ENCODE data around the gene B9D2.

The B9D2 gene

GRCh38 chr19:41325947-41326706 lies 37.8 kb downstream of the B9D2 start:
- peak; percentile 25 for DNase-seq

DNA sequence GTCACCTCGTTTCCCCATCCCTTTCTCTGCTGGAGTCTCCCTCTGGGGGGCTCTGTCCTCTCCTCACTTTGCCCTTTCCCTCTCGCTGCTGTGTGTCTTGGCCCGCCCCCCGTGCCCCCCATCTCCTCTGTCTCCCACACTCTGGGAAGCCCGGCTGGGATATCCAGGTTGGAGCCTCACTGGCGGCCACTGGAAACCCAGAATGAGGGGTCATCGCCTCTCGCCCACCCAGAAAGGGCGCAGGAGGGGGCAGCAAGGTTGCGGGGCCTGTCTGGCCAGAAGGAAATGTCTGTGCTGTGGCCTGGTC lies 38.4 kb downstream of the B9D2 start:
- no peak for DNase-seq

DNA sequence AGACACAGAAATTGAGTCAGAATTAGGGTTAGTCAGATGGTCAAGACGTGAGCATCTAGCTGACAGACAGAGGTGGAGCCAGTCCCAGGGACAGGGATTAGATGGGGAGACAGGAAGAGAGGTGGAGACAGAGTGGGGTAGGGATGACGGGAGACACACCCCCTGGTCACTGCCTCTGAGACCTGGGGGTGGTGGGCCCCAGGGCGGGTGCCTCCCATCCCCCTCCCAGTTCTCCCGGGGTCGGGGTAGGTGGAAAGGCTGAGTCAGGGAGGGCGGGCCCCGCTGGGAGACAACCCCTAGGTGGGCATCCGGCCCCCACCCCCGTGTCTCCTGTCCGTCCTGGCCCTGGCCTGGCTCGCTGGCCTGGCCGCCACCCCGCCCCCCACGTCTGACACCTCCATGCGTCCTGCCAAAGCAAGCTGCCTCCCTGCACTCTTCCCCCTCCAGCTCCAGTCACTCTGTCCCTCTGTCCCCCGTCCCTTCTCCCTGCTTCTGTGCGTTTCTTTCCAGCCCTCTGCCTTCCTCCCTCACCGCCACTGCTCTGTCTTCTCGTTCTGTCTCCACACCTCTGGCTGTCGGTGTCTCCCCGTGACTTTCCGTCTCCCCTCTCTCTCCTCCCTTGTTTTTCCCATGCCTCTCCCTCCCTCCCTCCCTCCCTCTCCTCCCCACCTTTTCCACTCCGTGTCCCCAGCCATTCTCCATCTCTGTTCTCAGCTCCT lies 38.9 kb downstream of the B9D2 start:
- DNase-seq = peak; percentile 82

- no peak for DNase-seq
Measured at GRCh38 chr19:41324231-41324702, 39.7 kb downstream of the B9D2 start.

DNA sequence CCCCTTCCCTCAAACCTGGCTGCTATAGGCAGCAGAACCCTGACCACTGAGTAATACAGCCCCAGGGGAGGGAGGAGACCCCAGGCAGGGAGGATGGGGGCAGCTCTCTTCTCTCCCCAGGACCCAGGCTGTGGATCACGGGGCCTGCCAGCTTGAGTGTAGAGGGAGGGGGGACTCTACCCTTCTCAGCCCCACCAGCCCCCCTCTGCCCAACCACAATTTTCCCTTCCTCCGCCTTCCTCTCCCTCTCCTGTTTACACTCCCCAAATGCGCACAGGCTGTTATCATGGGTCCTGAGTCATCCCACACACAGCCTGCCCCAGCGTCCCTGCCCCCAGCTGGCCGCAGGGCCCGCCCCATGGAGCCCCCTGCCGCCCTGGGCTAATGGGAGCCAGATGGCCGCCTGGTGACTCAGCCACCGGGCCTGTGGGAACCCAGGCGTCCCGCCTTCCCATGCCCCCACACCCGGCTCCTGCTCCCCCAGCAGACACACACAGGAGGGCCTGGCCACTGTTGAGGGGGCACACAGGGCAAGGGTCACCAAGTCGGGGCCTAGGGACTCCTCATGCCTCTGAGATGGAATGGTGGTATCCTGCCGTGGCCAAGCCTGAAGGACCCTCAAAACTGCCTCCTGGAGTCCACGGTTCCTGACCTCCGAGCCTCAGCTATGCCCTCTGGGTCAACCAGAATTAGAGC lies 40.4 kb downstream of the B9D2 start:
- peak; percentile 93 for DNase-seq

GRCh38 chr19:41323023-41323422 lies 40.9 kb downstream of the B9D2 start:
- DNase-seq = peak; percentile 71

- no peak for DNase-seq
Measured at GRCh38 chr19:41322451-41322850, 41.5 kb downstream of the B9D2 start.

DNA sequence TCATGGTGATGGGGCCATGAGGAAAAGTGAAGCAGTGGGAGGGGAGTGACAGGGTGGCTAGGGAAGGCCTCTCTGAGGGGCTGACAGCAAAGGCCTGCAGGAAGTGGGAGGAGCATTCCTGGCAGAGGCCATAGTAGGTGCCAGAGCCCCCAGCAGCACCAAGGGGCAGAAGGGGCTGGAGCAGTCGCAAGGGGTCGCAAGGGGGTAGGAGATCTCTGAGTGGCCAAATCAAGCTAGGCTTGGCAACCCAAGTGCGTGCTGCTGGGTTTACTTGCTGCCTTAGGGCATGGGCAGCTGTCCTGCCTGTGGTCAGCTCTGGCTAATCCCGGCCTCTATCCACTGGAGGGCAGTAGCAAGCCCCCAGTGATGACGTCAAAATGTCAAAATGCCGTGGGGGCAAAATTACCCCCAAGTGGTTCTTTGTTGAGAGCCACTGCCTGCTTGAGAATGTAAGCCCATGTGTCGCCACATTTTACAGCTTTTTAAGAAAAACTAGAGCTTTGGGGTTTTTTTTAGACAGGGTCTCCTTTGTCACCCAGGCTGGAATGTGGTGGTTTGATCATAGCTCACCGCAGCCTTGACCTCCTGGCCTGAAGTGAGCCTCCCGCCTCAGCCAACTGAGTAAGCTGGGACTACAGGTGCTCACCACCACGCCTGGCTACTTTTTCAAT lies 42.2 kb downstream of the B9D2 start:
- DNase-seq = peak; percentile 65

- DNase-seq = no peak
Measured at GRCh38 chr19:41321204-41321599, 42.7 kb downstream of the B9D2 start.

DNA sequence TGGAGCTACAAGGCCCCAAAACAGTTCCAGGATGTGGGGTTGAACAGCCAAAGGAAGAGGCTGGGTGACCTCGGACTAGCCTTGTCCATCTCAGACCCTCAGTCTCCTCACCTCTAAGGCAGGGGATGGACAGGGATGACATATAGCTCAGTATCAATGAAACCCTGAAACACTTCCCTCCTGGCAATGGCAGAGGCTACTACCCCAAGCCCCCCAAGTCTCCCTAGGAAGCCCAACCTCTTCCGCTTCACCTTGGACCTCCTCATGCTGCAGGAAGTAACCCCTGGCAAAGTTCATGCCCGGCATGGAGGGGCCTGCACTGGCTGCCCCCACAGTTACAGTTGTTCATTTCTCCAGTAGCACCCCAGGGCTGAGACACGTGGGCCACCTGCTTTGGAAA lies 43.4 kb downstream of the B9D2 start:
- no peak for DNase-seq

DNA sequence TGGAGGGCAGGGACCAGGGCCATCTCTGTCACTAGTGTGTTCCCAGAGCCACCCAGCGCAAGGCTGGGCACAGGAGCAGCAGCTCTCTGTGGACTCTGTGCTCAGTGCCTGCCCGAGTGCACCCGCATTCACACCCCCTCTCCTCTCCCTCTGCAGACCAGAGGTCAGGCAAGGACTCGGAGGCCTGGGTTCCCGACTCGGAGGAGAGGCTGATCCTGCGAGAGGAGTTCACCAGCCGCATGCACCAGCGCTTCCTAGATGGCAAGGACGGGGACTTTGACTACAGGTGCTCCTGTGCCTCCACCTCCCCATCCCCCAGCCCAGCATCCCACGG lies 43.8 kb downstream of the B9D2 start:
- DNase-seq = no peak

GRCh38 chr19:41319500-41320184 lies 44.3 kb downstream of the B9D2 start:
- no peak for DNase-seq

DNA sequence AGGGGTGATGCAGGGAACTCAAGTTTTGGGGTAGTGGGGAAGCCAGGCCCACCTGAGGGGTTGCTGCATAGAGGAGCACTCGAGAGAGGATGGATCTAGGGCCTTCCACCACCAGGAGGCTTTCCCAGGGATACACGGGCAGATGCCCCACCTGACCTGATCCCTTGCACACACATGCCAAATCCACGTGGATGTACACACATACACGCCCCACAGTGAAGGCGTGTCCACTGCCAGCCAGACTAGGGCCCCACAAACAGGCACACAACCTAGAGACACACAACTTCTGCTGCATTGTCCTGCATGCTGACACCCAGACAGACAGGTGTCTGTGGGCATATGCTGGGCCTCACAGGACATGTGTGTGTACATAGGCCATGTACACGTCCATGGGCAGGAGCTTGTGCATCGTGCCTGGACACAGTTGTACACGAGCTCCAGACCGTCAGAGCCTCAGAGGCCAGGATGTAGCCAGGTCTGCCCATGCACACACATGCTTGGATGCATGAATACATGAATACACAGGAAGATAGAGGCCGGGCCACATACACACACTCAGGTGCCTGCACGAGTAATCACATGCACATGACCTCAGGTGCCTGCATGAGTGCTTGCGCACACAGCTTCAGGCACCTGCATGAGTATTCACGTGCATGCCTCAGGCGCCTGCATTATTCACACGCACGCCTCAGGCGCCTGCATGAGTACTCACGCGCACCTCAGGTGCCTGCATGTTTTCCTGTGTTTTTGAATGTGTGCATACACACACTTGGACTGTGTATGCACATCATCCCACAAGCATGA lies 45.1 kb downstream of the B9D2 start:
- no peak for DNase-seq

GRCh38 chr19:41316306-41316920 lies 47.5 kb downstream of the B9D2 start:
- DNase-seq = no peak

DNA sequence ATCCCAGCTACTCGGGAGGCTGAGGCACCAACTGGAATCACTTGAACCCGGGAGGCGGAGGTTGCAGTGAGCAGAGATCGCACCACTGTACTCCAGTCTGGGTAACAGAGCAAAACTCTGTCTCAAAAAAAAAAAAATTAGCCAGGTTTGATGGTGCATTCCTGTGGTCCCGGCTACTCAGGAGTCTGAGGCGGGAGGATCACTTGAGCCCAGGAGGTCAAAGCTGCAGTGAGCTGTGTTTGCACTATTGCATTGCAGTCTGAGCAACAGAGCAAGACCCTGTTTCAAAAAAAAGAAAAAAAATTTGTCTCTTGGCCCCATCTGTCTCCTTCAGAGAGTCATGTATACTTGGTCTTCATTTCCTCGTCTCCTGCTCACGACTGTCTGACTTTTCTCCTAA lies 52.3 kb downstream of the B9D2 start:
- DNase-seq = no peak

GRCh38 chr19:41311072-41311471 lies 52.9 kb downstream of the B9D2 start:
- DNase-seq = no peak

GRCh38 chr19:41310033-41310831 lies 53.7 kb downstream of the B9D2 start, which contains the start of gene CCDC97:
CCDC97 (plus strand) TSS chr19:41310172; CDS start chr19:41310311, 139 bp downstream.
- peak; percentile 80 for DNase-seq

- no peak for DNase-seq
Measured at GRCh38 chr19:41309180-41310032, 54.5 kb downstream of the B9D2 start.

GRCh38 chr19:41308450-41309179 lies 55.3 kb downstream of the B9D2 start:
- peak; percentile 72 for DNase-seq
